Trophoblast cell (in vitro differentiated cells and primary cell): ENCODE results near the gene CYP4F22.

Experiments
- DNase-seq, 2 donors: peaks; one replicate each; pipeline ENCODE4 v3.0.0-alpha.2; 2016
- H2AFZ ChIP-seq: 2 replicates; pipeline ENCODE4 v1.6.1; 2013; ENCODE audit warnings: low read length, moderate library complexity, mild to moderate bottlenecking; ENCODE audit not compliant: insufficient read depth, poor library complexity
- H2AK5ac ChIP-seq: 2 replicates; pipeline ENCODE4 v1.6.1; 2013; ENCODE audit warnings: mild to moderate bottlenecking, low read length
- H2BK120ac ChIP-seq: 2 replicates; pipeline ENCODE4 v1.6.1; 2013; ENCODE audit warnings: low read length, mild to moderate bottlenecking, moderate library complexity; ENCODE audit not compliant: insufficient read depth, poor library complexity
- H2BK12ac ChIP-seq: 2 replicates; pipeline ENCODE4 v1.6.1; 2013; ENCODE audit warnings: mild to moderate bottlenecking, low read length, moderate library complexity
- H2BK5ac ChIP-seq: 2 replicates; pipeline ENCODE4 v1.6.1; 2013; ENCODE audit warnings: low read length, low read depth, moderate library complexity, mild to moderate bottlenecking; ENCODE audit not compliant: poor library complexity
- H3K14ac ChIP-seq: 2 replicates; pipeline ENCODE4 v1.6.1; 2013; ENCODE audit warnings: mild to moderate bottlenecking, low read length
- H3K18ac ChIP-seq: 2 replicates; pipeline ENCODE4 v1.6.1; 2013; ENCODE audit warnings: mild to moderate bottlenecking, low read length
- H3K23ac ChIP-seq: 2 replicates; pipeline ENCODE4 v1.6.1; 2013; ENCODE audit warnings: low read length
- H3K27ac ChIP-seq: 2 replicates; pipeline ENCODE4 v1.5.1; 2013; ENCODE audit warnings: low read depth, mild to moderate bottlenecking, inconsistent platforms, low read length, moderate library complexity
- H3K27me3 ChIP-seq: 2 replicates; pipeline ENCODE4 v1.6.1; 2013; ENCODE audit warnings: inconsistent platforms, mild to moderate bottlenecking, low read length, moderate library complexity; ENCODE audit not compliant: insufficient read depth
- H3K36me3 ChIP-seq, 2 experiments: 1 replicate in 1 of 2; 2 replicates in 1 of 2; pipeline ENCODE4 v1.6.1; 2013; ENCODE audit warnings: low read length in 2 of 2, mild to moderate bottlenecking in 2 of 2, moderate library complexity in 1 of 2; ENCODE audit not compliant: insufficient read depth in 2 of 2, control insufficient read depth in 1 of 2
- H3K4ac ChIP-seq: 2 replicates; pipeline ENCODE4 v1.6.1; 2013; ENCODE audit warnings: low read depth, mild to moderate bottlenecking, low read length, moderate library complexity
- H3K4me1 ChIP-seq, 2 experiments: 1 replicate in 1 of 2; 2 replicates in 1 of 2; pipeline ENCODE4 v1.6.1; 2013; ENCODE audit warnings: low read length in 2 of 2, mild to moderate bottlenecking in 2 of 2, moderate library complexity in 1 of 2; ENCODE audit not compliant: insufficient read depth in 2 of 2, control insufficient read depth in 1 of 2
- H3K4me2 ChIP-seq: 2 replicates; pipeline ENCODE4 v1.6.1; 2013; ENCODE audit warnings: inconsistent platforms, mild to moderate bottlenecking, low read length, moderate library complexity
- H3K4me3 ChIP-seq: 2 replicates; pipeline ENCODE4 v1.5.1; 2013; ENCODE audit warnings: mild to moderate bottlenecking, low read depth, low read length, inconsistent platforms
- H3K79me1 ChIP-seq: one replicate; pipeline ENCODE4 v1.6.1; 2013; ENCODE audit warnings: low read length
- H3K79me2 ChIP-seq: 2 replicates; pipeline ENCODE4 v1.6.1; 2013; ENCODE audit warnings: low read length, mild to moderate bottlenecking; ENCODE audit not compliant: control insufficient read depth, insufficient read depth, poor library complexity
- H3K9ac ChIP-seq: 2 replicates; pipeline ENCODE4 v1.6.1; 2013; ENCODE audit warnings: mild to moderate bottlenecking, low read length
- H3K9me3 ChIP-seq: 2 replicates; pipeline ENCODE4 v1.6.1; 2013; ENCODE audit warnings: low read depth, mild to moderate bottlenecking, control low read depth, inconsistent platforms, low read length; ENCODE audit not compliant: insufficient read depth
- H4K12ac ChIP-seq: 2 replicates; pipeline ENCODE4 v1.6.1; 2013; ENCODE audit warnings: low read depth, mild to moderate bottlenecking, low read length, moderate library complexity
- H4K8ac ChIP-seq: 2 replicates; pipeline ENCODE4 v1.6.1; 2013; ENCODE audit warnings: low read depth, mild to moderate bottlenecking, low read length, moderate library complexity
- H4K91ac ChIP-seq: one replicate; pipeline ENCODE4 v1.6.1; 2013; ENCODE audit warnings: low read depth, mild to moderate bottlenecking, low read length, moderate library complexity
- WGBS: extraction: QIAGEN DNeasy Blood & Tissue Kit; methylation state at CpG from one replicate; pipeline ENCODE4 v1.1.7; 2013; ENCODE audit warnings: missing lambda C conversion rate; ENCODE audit not compliant: insufficient read length, insufficient coverage; ENCODE audit errors: extremely low coverage; 5-methylcytosine and 5-hydroxymethylcytosine counted together

CYP4F22 gene

DNA sequence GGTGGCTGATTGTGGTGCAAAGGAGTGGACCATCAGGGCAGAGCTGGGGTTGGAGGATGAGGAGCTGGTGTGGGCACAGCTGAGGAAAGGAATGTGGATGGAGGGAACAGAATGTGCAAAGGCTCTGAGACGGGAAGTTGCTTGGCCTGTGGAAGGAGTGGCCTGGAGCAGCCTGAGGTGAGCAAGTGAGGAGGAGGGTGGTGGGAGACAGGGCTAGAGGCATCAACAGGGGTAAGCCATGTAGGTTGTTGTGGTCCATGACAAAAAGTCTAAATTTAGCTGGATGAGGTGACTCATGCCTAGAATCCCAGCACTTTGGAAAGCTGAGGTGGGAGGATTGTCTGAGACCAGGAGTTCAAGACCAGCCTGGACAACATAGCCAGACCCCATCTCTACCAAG lies 9.5 kb downstream of the CYP4F22 start:
- WGBS = no CpG with 5 or more reads among the region's 1 CpG
- H3K27ac ChIP-seq = no peak overlapping the region
- H2BK5ac ChIP-seq = no peak overlapping the region

DNA sequence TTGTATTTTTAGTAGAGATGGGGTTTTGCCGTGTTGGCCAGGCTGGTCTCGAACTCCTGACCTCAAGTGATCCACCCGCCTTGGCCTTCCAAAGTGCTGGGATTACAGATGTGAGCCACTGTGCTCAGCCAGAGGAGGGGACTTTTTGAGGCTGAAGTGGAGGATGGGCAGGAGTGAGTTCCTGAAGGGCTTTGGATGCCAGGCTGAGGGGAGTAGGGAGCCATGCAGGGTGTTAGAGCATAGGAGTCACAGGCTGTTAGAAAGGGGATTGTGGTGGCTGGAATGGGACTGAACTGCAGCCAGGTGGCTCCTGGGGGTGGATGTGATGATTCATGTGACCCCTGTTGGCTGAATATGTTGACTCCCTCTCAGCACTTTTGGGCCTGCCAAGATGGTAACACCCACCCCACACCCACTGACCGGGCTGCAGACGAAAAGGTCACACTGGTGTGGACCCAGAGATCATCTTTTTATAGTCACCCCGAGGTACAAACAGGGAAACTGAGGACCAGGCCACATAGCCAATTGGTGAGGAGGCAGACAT lies 11.2 kb downstream of the CYP4F22 start:
- Histone ChIP-seq H2BK120ac (no peak overlapping the region), H3K79me1 (no peaks in the 10 kb centered on the region)

More for the DNA sequence above, 9.5 kb downstream of the CYP4F22 start:
- Histone ChIP-seq H3K79me1 (no peaks in the 10 kb centered on the region), H2BK12ac (no peak overlapping the region), H3K9ac (no peak overlapping the region), H3K4ac (no peak overlapping the region), H3K4me2 (no peak overlapping the region), H3K79me2 (no peaks in the 10 kb centered on the region), H3K4me3 (no peak overlapping the region), H3K36me3 (no peaks in the 10 kb centered on the region), H3K14ac (no peak overlapping the region), H3K4me1 (no peaks in the 10 kb centered on the region), H3K18ac (no peak overlapping the region), H4K12ac (no peak overlapping the region), H3K9me3 (peaks cover 42% of the 10 kb centered on the region), H4K8ac (no peak overlapping the region), H4K91ac (no peak overlapping the region), H3K23ac (no peak overlapping the region), H2BK120ac (no peak overlapping the region), H2AFZ (no peak overlapping the region), H2AK5ac (no peak overlapping the region), H3K27me3 (no peaks in the 10 kb centered on the region)
- DNase-seq = no peak

DNA sequence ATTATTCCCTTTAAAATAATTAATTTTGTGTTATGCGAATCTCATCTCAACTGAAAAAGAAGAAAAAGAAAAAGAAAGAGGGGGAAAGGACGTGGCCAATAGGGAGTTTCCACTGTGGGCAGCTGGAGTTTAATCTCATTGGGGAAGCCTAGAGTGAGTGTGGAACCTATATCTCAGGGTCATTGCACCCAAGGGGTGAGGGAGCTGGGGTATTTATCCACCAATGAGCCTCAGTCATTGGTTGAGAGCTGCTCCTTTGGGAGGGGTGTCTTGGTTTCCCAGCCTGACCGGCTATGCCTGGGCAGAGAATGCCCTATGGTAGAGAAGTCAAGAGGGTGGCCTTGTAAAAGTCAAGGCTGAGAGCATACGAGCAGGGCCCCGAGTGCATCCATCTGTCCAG lies 16.5 kb downstream of the CYP4F22 start:
- H3K4ac ChIP-seq = no peak overlapping the region
- no peak overlapping the region for H4K8ac ChIP-seq
- H3K79me2 ChIP-seq = no peaks in the 10 kb centered on the region
- H3K27ac ChIP-seq = no peak overlapping the region
- no peak overlapping the region for H4K12ac ChIP-seq
- no peaks in the 10 kb centered on the region for H3K27me3 ChIP-seq
- WGBS = no CpG with 5 or more reads among the region's 5 CpGs
- H3K4me2 ChIP-seq = no peak overlapping the region
- DNase-seq = no peak
- no peak overlapping the region for H3K18ac ChIP-seq
- H2BK12ac ChIP-seq = no peak overlapping the region
- H3K4me1 ChIP-seq = no peaks in the 10 kb centered on the region
- no peaks in the 10 kb centered on the region for H3K36me3 ChIP-seq
- H3K14ac ChIP-seq = no peak overlapping the region
- no peaks in the 10 kb centered on the region for H3K79me1 ChIP-seq
- no peak overlapping the region for H2BK120ac ChIP-seq
- H3K9me3 ChIP-seq = peaks cover 39% of the 10 kb centered on the region
- H3K9ac ChIP-seq = no peak overlapping the region
- H3K23ac ChIP-seq = no peak overlapping the region
- no peak overlapping the region for H2BK5ac ChIP-seq
- H2AFZ ChIP-seq = no peak overlapping the region
- H2AK5ac ChIP-seq = no peak overlapping the region
- no peak overlapping the region for H4K91ac ChIP-seq
- no peak overlapping the region for H3K4me3 ChIP-seq

More for the DNA sequence above, 11.2 kb downstream of the CYP4F22 start:
- no peak overlapping the region for H3K4ac ChIP-seq
- no peak overlapping the region for H2BK12ac ChIP-seq
- H4K8ac ChIP-seq = no peak overlapping the region
- no peaks in the 10 kb centered on the region for H3K4me1 ChIP-seq
- DNase-seq = no peak
- no peak overlapping the region for H3K4me3 ChIP-seq
- WGBS = no CpG with 5 or more reads among the region's 6 CpGs
- H3K4me2 ChIP-seq = no peak overlapping the region
- H3K9me3 ChIP-seq = peaks cover 40% of the 10 kb centered on the region
- no peak overlapping the region for H3K18ac ChIP-seq
- H3K36me3 ChIP-seq = no peaks in the 10 kb centered on the region
- no peak overlapping the region for H3K27ac ChIP-seq
- H2AFZ ChIP-seq = no peak overlapping the region
- H2AK5ac ChIP-seq = no peak overlapping the region
- H3K9ac ChIP-seq = no peak overlapping the region
- H2BK5ac ChIP-seq = no peak overlapping the region
- H4K91ac ChIP-seq = no peak overlapping the region
- H3K14ac ChIP-seq = no peak overlapping the region
- no peak overlapping the region for H4K12ac ChIP-seq
- H3K79me2 ChIP-seq = no peaks in the 10 kb centered on the region
- no peak overlapping the region for H3K23ac ChIP-seq
- H3K27me3 ChIP-seq = no peaks in the 10 kb centered on the region

DNA sequence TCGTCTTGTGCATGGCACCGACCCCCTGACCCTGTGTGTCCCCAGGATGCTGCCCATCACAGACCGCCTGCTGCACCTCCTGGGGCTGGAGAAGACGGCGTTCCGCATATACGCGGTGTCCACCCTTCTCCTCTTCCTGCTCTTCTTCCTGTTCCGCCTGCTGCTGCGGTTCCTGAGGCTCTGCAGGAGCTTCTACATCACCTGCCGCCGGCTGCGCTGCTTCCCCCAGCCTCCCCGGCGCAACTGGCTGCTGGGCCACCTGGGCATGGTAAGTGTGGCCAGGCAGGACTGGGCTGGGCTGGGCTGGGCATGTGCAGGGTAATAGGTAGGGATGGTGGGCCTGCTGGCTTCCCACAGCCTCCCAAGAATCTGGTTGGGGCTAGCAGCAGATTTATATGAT lies 17.0 kb downstream of the CYP4F22 start:
- H3K27ac ChIP-seq = no peak overlapping the region
- WGBS = no CpG with 5 or more reads among the region's 15 CpGs
- no peak for DNase-seq
- no peak overlapping the region for H3K14ac ChIP-seq
- H2AFZ ChIP-seq = no peak overlapping the region
- H3K36me3 ChIP-seq = no peaks in the 10 kb centered on the region
- no peaks in the 10 kb centered on the region for H3K79me2 ChIP-seq
- no peak overlapping the region for H2BK12ac ChIP-seq
- no peaks in the 10 kb centered on the region for H3K4me1 ChIP-seq
- no peak overlapping the region for H4K91ac ChIP-seq
- no peak overlapping the region for H3K4me2 ChIP-seq
- no peak overlapping the region for H2BK120ac ChIP-seq
- no peak overlapping the region for H2AK5ac ChIP-seq
- no peaks in the 10 kb centered on the region for H3K79me1 ChIP-seq
- no peak overlapping the region for H4K12ac ChIP-seq
- H3K27me3 ChIP-seq = no peaks in the 10 kb centered on the region
- H4K8ac ChIP-seq = no peak overlapping the region
- H3K18ac ChIP-seq = no peak overlapping the region
- no peak overlapping the region for H3K9ac ChIP-seq
- no peak overlapping the region for H3K4me3 ChIP-seq
- H3K23ac ChIP-seq = no peak overlapping the region
- H3K4ac ChIP-seq = no peak overlapping the region
- peaks cover 42% of the 10 kb centered on the region for H3K9me3 ChIP-seq
- H2BK5ac ChIP-seq = no peak overlapping the region
